ENCODE measurements around the gene F3.
A peak's percentile ranks its signal among the peaks of the same experiment; 100 is the strongest.
"Not testable (repeated sequence)": the region's sequence is repeated elsewhere in the genome, so short reads cannot be mapped to it uniquely, and the experiment has no call there.

Gene F3

DNA sequence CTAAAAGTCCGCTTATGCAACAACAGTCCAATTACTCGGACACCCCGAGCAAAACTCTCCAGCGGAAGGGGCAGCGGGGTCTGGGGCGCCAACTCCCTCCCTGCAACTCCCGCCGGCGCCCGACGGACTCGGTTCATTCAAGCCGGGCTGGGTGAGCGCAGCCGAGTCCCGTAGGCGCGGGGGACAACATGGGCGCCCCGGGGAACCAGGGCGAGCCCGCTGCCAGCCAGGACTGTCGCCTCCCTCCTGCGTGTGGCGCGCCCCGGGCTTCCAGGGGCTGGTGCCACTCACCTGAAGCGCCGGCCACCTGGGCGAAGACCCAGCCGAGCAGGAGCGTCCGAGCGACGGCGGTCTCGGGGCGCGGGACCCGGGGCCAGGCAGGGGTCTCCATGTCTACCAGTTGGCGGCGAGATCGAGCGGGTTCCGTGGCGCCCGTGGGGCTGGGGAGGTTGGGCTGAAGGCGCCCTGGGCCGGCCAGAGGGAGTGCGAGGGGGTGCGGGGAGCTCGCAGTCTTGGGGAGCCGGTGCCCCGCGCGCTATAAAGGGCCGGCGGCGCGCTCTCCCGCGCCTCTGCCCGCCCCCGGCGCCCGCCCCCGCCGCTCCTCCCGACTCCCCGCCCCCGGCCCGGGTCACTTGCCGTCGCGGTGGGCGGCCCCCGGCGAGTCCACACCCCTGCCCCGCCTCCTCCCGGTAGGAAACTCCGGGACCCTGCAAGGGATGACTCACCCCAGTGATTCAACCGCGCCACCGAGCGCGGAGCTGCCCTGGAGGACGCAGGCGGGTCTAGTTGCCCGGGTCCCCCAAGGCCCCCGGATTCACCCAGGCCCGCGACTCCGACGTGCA is at the start of gene F3:
F3 (minus strand) TSS at position 514 of the 842 bp plus-strand sequence; CDS start at position 391, 123 bp downstream.
- DNase-seq, result peak; percentile 60

- no peak for DNase-seq
Observed at GRCh38 chr1:94590203-94591137, 48.9 kb upstream of the F3 start.

DNA sequence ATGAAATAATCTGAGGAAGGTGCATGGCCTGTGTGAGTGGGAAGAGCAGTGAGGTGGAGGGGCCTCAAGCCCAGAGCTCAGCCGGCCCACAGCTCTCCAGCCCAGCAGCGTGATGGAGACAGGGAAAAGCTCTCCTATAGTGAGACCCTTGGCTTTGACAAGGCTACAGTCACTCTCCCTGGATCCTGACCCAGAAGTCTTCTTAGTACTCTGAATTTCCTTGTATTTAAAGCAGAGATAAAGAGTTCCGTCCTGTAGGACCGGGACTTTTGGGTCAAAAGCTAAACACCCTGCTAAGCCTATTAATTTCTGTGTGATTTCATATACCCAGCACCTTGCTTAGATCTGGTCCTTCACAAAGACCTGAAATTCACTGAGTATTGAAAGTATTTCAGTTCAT is 48.2 kb upstream of the F3 start:
- DNase-seq, result no peak

DNA sequence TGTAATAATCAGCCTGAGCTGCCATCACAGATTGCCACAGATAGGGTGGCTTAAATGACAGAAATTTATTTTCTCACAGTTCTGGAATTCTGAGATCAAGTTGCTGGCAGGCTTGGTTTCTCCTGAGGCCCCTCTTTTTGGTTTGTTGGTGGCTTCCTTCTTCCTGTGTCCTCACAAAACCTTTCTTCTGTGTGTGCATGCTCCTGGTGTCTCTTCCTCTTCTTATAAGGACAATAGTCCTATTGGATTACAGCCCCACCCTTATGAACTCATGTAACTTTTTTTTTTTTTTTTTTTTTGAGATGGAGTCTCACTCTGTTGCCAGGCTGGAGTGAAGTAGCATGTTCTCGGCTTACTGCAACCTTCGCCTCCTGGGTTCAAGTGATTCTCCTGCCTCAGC is 41.0 kb upstream of the F3 start:
- no peak for DNase-seq

- DNase-seq, result no peak
Observed at GRCh38 chr1:94580367-94581115, 39.0 kb upstream of the F3 start.

- no peak for DNase-seq
Observed at GRCh38 chr1:94579876-94580294, 38.3 kb upstream of the F3 start.

GRCh38 chr1:94578856-94579255 is 37.3 kb upstream of the F3 start:
- DNase-seq, result no peak

GRCh38 chr1:94573917-94574316 is 32.4 kb upstream of the F3 start:
- DNase-seq, result not testable (repeated sequence)

DNA sequence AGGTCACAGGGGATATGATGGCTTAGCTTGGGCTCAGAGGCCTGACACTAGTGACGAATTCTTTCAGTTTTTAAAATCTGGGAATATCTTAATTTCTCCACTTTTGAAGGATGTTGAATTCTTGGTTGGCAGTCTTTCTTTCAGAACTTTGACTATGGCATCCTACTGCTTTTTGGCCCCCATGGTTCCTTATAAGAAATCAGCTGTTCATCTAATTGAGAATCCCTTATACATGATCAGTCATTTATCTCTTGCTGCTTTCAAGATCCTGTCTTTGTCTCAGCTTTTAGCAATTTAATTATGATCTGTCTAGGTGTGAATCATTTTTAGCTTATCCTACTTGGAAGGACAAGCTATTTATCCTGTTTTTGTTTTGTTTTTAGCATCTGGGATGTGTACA is 31.2 kb upstream of the F3 start:
- DNase-seq, result no peak

DNA sequence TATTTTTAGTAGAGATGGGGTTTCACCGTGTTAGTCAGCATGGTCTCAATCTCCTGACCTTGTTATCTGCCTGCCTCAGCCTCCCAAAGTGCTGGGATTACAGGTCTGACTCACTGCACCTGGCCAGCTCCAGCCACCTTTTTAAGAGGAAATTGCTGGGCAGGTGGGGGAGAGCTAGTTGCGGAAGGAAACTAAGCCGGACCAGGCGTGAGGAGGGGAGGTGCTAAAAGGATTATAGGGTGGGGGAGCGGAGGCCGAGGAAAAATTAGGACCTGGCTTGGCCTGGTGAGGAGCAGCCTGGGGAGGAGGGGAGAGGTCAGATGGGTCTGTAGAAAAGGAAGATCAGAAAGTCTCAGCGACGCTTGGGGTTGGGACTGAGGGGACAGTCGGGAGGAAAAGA is 29.4 kb upstream of the F3 start:
- DNase-seq, result not testable (repeated sequence)

DNA sequence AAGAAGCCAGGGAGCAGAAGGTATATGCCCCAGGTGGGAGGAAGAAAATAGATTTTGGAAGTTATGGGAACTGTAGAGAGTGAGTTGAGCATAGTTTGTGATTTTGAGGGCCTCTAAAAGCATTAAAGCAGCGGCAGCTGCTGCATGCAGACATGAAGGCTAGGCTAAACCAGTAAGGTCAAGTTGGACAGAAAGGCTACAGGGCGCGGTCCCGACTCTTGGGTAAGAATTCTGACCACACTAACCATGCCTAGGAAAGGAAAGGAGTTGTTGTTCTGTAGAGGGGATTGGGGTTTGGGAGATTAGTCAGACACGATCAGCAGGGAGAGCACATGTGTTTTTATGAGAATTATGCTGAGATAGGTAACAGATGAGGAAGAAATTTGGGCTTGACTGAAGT is 27.2 kb upstream of the F3 start:
- DNase-seq, result not testable (repeated sequence)

DNA sequence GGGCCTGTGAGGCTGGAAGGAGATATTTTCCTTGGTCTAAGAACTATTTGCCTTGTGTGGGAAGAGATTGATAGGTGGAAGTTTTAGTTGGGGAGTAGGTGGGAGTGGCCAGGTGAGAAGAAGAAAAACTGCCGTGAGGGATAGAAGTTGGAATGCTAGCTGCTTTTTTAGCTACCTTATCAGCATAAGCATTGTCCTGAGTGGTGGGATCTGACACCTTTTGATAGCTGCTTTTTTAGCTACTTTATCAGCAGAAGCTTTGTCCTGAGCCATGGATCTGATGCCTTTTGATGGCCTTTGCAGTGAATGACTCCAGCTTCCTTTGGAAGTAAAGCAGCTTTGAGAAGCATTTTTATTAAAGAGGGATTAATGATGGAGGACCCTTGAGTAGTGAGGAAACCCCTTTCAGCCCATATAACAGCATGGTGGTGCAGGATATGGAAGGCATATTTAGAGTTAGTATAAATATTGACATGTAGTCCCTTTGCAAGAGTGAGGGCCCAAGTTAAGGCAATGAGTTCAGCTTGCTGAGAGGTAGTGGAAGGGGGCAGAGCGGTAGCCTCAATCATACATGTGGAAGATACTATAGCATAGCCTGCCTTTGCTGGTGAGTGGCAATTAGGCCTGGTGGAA is 26.5 kb upstream of the F3 start:
- DNase-seq, result not testable (repeated sequence)

- DNase-seq, result not testable (repeated sequence)
Observed at GRCh38 chr1:94566436-94566835, 24.9 kb upstream of the F3 start.

DNA sequence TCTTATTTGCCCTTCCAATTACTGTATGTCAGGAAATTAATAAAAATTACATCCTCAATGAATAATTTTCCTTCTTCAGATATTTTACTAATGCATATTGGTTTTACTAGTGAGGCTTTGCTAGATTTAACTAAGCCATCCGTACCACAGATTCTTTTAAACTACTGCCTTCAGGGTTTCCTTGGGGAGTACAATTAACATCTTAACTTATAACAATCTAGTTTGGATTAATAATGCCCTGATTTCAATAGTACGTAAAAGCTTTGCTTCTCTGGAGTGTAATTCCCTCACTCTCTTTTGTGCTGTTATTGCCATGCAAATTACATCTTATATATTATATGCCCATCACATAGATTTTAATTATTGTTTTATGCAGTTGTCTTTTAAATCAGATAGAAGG is 24.3 kb upstream of the F3 start:
- no peak for DNase-seq

GRCh38 chr1:94562519-94563260 is 21.1 kb upstream of the F3 start:
- no peak for DNase-seq

- no peak for DNase-seq
Observed at GRCh38 chr1:94560333-94560732, 18.8 kb upstream of the F3 start.

DNA sequence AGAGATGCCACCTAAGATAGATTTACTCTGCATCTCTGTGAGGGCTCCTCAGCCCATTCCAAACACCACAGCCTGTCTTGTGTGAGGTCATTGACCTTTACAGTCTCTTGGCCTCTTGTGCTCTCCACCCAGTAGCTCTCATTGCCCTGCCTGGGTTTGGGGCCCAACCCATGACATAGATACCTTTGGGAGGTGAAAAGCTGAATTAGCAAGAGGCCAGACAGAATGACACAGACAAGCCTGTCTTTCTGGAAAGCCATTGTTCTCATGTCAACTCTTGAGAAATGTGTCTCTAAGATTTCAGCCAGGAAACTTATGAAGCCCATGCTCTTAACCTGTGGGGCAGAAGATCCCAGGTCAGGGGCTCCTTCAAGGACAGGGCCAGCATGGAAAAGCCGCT is 18.4 kb upstream of the F3 start:
- DNase-seq, result no peak

GRCh38 chr1:94555091-94555490 is 13.5 kb upstream of the F3 start:
- DNase-seq, result no peak

DNA sequence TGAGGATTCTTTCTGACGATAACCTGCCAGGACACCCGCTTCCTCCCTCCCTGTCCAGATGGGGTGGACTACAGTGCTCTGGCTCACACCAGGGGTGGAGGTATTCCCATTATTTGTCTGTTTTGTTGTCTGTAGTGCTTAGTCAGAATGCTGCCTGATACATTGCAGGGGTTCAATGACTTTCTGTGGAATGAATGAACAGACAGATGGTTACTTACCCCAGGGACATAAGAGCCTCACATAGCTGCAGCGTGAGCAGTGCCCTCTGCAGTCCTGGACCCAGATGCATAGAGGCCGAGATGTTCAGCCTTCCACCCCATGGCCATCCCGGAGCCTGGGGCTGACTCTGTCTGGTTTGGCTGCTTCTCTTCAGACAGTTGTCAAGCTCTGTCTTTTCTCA is 13.0 kb upstream of the F3 start:
- no peak for DNase-seq

DNA sequence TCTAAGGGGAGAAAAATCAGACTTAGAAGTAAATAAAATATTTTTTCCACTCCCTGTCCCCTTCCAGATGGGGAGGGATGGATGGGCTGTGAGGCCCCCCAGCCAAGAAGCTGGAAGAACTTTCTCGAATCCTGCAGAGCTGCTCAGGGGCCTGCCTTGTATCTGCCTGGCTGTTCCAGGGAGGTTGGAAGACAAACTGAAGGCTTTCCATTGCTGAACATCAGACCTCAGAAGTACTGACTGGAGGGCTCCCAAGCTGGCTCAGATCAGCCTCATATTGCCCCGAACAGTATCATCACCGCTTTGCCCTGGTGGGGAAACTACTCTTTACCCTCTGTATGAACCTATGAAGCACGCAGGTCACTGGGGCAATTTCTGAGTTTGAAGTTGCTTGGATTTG is 12.4 kb upstream of the F3 start:
- no peak for DNase-seq

DNA sequence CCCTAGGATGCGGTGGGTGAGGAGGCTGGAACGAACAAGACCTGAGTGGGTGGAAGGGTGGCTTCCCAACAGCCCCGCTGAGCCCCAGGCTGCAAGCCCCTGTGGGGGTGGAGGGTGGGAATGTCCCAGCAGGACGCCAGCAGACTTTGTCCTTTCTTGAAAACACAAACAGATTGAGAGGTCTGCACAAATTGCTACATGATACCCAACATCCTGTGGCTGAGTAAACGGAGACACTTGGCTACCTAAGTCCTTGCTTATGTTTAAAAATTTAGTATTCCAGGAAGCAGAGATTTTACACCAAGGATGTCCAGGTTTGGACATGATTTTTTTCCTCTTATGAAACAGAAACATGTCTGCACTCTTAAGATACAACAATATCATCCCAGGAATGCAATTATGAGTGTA is 11.8 kb upstream of the F3 start:
- no peak for DNase-seq

DNA sequence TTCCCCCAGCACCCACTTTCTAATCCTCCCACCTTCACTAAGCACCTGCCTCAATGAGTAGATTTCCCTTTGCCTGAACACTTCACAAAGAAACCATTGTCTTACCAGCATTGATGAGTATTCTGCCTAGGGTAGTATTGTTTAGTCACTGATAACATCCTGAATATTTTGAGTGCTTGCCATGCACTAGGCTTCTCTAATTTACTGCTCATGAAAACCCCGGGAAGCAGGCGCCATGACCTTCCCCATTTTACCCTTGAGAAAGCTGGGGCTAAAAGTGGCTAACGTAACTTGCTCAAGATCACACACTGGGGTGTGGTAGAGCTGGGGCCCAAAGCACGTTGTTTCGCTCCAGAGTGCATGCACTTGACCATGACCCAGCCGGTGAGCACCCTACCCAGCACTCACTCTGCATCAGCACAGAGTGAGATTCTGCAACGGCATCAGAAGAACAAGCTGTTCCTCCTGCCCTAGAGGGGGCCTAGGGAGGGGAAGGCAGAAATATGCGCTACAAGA is 10.6 kb upstream of the F3 start:
- no peak for DNase-seq

Measured in NCI-H1105 treated with DMSO at 0.1 percent for 48 hours (cell line).